ENCODE results near the gene VAMP3.

The VAMP3 gene

GRCh38 chr1:7752512-7753417 lies 18.3 kb upstream of the VAMP3 start:
- no peaks in the 10 kb centered on the region for H3K36me3 ChIP-seq (ENCODE audit: insufficient read depth, low read length)
- peak; percentile 89 for TF ChIP-seq CTCF (conservative IDR thresholded peaks at IDR 0.05; ENCODE audit: low read length)
- no peak for TF ChIP-seq EZH2phosphoT487 (IDR thresholded peaks at IDR 0.05; ENCODE audit: borderline replicate concordance)
- no peaks in the 10 kb centered on the region for H4K20me1 ChIP-seq (ENCODE audit: insufficient read depth, low read length, poor library complexity, severe bottlenecking)
- peak overlapping the region; percentile 63 for H3K4me3 ChIP-seq (ENCODE audit: low read length, poor library complexity, severe bottlenecking)
- H3F3A ChIP-seq (ENCODE audit: low read depth), result no peaks in the 10 kb centered on the region
- no peaks in the 10 kb centered on the region for H3K9me2 ChIP-seq (replicated peaks; ENCODE audit: low read depth, low read length)
- H3K79me2 ChIP-seq (ENCODE audit: insufficient read depth, low read length), result no peaks in the 10 kb centered on the region
- H3K9ac ChIP-seq (ENCODE audit: low read depth, low read length, poor library complexity, severe bottlenecking), result peak overlapping the region; percentile 31
- H3K27me3 ChIP-seq (ENCODE audit: insufficient read depth, low read length, poor library complexity, severe bottlenecking), result no peaks in the 10 kb centered on the region
- H3K4me1 ChIP-seq (ENCODE audit: insufficient read depth, low read length, poor library complexity, severe bottlenecking), result peaks cover 22% of the 10 kb centered on the region
- H3K4me2 ChIP-seq (ENCODE audit: low read depth, low read length, poor library complexity, severe bottlenecking), result peak overlapping the region; percentile 69
- H2AFZ ChIP-seq (ENCODE audit: low read length), result peak overlapping the region; percentile 93
- no peaks in the 10 kb centered on the region for H3K9me3 ChIP-seq (ENCODE audit: insufficient read depth, low read depth, low read length)

GRCh38 chr1:7753641-7754040 lies 17.5 kb upstream of the VAMP3 start:
- Histone ChIP-seq H3K9ac (ENCODE audit: low read depth, low read length, poor library complexity, severe bottlenecking) (peak overlapping the region; percentile 31), H3K36me3 (ENCODE audit: insufficient read depth, low read length) (no peaks in the 10 kb centered on the region), H4K20me1 (ENCODE audit: insufficient read depth, low read length, poor library complexity, severe bottlenecking) (no peaks in the 10 kb centered on the region), H3K27me3 (ENCODE audit: insufficient read depth, low read length, poor library complexity, severe bottlenecking) (no peaks in the 10 kb centered on the region), H3F3A (ENCODE audit: low read depth) (no peaks in the 10 kb centered on the region), H3K9me2 (replicated peaks; ENCODE audit: low read depth, low read length) (no peaks in the 10 kb centered on the region), H3K4me2 (ENCODE audit: low read depth, low read length, poor library complexity, severe bottlenecking) (peak overlapping the region; percentile 69), H3K4me3 (ENCODE audit: low read length, poor library complexity, severe bottlenecking) (peak overlapping the region; percentile 63), H3K4me1 (ENCODE audit: insufficient read depth, low read length, poor library complexity, severe bottlenecking) (peaks cover 22% of the 10 kb centered on the region), H3K9me3 (ENCODE audit: insufficient read depth, low read depth, low read length) (no peaks in the 10 kb centered on the region), H2AFZ (ENCODE audit: low read length) (peak overlapping the region; percentile 93), H3K79me2 (ENCODE audit: insufficient read depth, low read length) (no peaks in the 10 kb centered on the region)
- TF ChIP-seq CTCF (conservative IDR thresholded peaks at IDR 0.05; ENCODE audit: low read length) (no peak), EZH2phosphoT487 (IDR thresholded peaks at IDR 0.05; ENCODE audit: borderline replicate concordance) (no peak)

GRCh38 chr1:7754234-7754633 lies 16.9 kb upstream of the VAMP3 start:
- no peaks in the 10 kb centered on the region for H3K9me3 ChIP-seq (ENCODE audit: insufficient read depth, low read depth, low read length)
- no peaks in the 10 kb centered on the region for H3F3A ChIP-seq (ENCODE audit: low read depth)
- TF ChIP-seq CTCF (conservative IDR thresholded peaks at IDR 0.05; ENCODE audit: low read length) (no peak), EZH2phosphoT487 (IDR thresholded peaks at IDR 0.05; ENCODE audit: borderline replicate concordance) (no peak)
- no peak overlapping the region for H3K4me3 ChIP-seq (ENCODE audit: low read length, poor library complexity, severe bottlenecking)
- peak overlapping the region; percentile 69 for H3K4me2 ChIP-seq (ENCODE audit: low read depth, low read length, poor library complexity, severe bottlenecking)
- no peaks in the 10 kb centered on the region for H3K36me3 ChIP-seq (ENCODE audit: insufficient read depth, low read length)
- H3K4me1 ChIP-seq (ENCODE audit: insufficient read depth, low read length, poor library complexity, severe bottlenecking), result peaks cover 22% of the 10 kb centered on the region
- no peaks in the 10 kb centered on the region for H3K79me2 ChIP-seq (ENCODE audit: insufficient read depth, low read length)
- peak overlapping the region; percentile 93 for H2AFZ ChIP-seq (ENCODE audit: low read length)
- no peaks in the 10 kb centered on the region for H3K9me2 ChIP-seq (replicated peaks; ENCODE audit: low read depth, low read length)
- H3K9ac ChIP-seq (ENCODE audit: low read depth, low read length, poor library complexity, severe bottlenecking), result no peak overlapping the region
- no peaks in the 10 kb centered on the region for H3K27me3 ChIP-seq (ENCODE audit: insufficient read depth, low read length, poor library complexity, severe bottlenecking)
- no peaks in the 10 kb centered on the region for H4K20me1 ChIP-seq (ENCODE audit: insufficient read depth, low read length, poor library complexity, severe bottlenecking)
